HepG2 (cell line): ENCODE data around the gene CPOX. TPM values are rescaled to one million over a fixed set of nuclear protein-coding genes. Genes with fewer than 3 reads are reported as not detected.

ENCODE experiments used
- AFF4 ChIP-seq: sonication (generic); formaldehyde crosslinking; IDR thresholded peaks from 2 replicates; pipeline ENCODE4 v1.4.0; 2020; ENCODE audit warnings: missing genetic modification reagents
- GMEB2 ChIP-seq: IDR thresholded peaks from 2 replicates; pipeline ENCODE4 v1.6.1; 2016; ENCODE audit warnings: missing biosample characterization, missing genetic modification reagents, low read depth
- HMG20A ChIP-seq: IDR thresholded peaks from 2 replicates; pipeline ENCODE4 v1.6.1; 2016; ENCODE audit warnings: borderline replicate concordance
- HNF4G ChIP-seq, 2 experiments: sonication (generic) in 1 of 2; formaldehyde crosslinking in 1 of 2; IDR thresholded peaks; 2 replicates each; pipeline versions ENCODE4 v1.4.0 to v1.6.1; 2011 to 2020; ENCODE audit warnings: borderline replicate concordance in 2 of 2, low read depth in 2 of 2, mild to moderate bottlenecking in 2 of 2, low read length in 1 of 2, missing genetic modification reagents in 1 of 2, moderate library complexity in 1 of 2
- MIER3 ChIP-seq: IDR thresholded peaks from 2 replicates; pipeline ENCODE4 v1.6.1; 2016; ENCODE audit warnings: missing compliant biosample characterization, borderline replicate concordance
- NCOA5 ChIP-seq: sonication (generic); formaldehyde crosslinking; IDR thresholded peaks from 2 replicates; pipeline ENCODE4 v1.4.0; 2020; ENCODE audit warnings: missing genetic modification reagents
- POLR2A ChIP-seq, 2 experiments: IDR thresholded peaks; 2 replicates each; pipeline ENCODE4 v1.6.1; 2011; ENCODE audit warnings: low read depth in 2 of 2, low read length in 2 of 2, mild to moderate bottlenecking in 1 of 2, moderate library complexity in 1 of 2; ENCODE audit not compliant: insufficient read depth in 1 of 2
- RFXANK ChIP-seq: IDR thresholded peaks from 2 replicates; pipeline ENCODE4 v1.6.1; 2016
- SP140L ChIP-seq: sonication (generic); formaldehyde crosslinking; IDR thresholded peaks from 2 replicates; pipeline ENCODE4 v1.4.0; 2020; ENCODE audit warnings: missing genetic modification reagents, borderline replicate concordance
- STAG1 ChIP-seq: sonication (generic); formaldehyde crosslinking; IDR thresholded peaks from 2 replicates; pipeline ENCODE4 v1.4.0; 2020; ENCODE audit warnings: missing genetic modification reagents
- TARDBP ChIP-seq: sonication (generic); formaldehyde crosslinking; IDR thresholded peaks from 2 replicates; pipeline ENCODE4 v1.8.0; 2022; ENCODE audit warnings: mild to moderate bottlenecking, missing genetic modification reagents
- TFAP4 ChIP-seq: sonication (generic); IDR thresholded peaks from 2 replicates; pipeline ENCODE4 v1.6.1; 2016; ENCODE audit warnings: low read depth, borderline replicate concordance
- TRIM24 ChIP-seq: sonication (generic); formaldehyde crosslinking; IDR thresholded peaks from 2 replicates; pipeline ENCODE4 v1.8.0; 2022; ENCODE audit warnings: mild to moderate bottlenecking, missing genetic modification reagents
- ZBED4 ChIP-seq: sonication (generic); formaldehyde crosslinking; IDR thresholded peaks from 2 replicates; pipeline ENCODE4 v1.4.0; 2020; ENCODE audit warnings: missing genetic modification reagents, borderline replicate concordance
- ZMYM4 ChIP-seq: sonication (generic); formaldehyde crosslinking; IDR thresholded peaks from 2 replicates; pipeline ENCODE4 v1.8.1; 2023; ENCODE audit warnings: mild to moderate bottlenecking, missing genetic modification reagents
- ZNF124 ChIP-seq: sonication (generic); formaldehyde crosslinking; IDR thresholded peaks from 2 replicates; pipeline ENCODE4 v1.4.0; 2020; ENCODE audit warnings: missing genetic modification reagents
- ZNF225 ChIP-seq: sonication (generic); formaldehyde crosslinking; IDR thresholded peaks from 2 replicates; pipeline ENCODE4 v1.4.0; 2020; ENCODE audit warnings: mild to moderate bottlenecking, missing genetic modification reagents
- ZNF24 ChIP-seq: fragments of 450-650 bp; IDR thresholded peaks from 2 replicates; pipeline ENCODE4 v1.6.1; 2017; ENCODE audit warnings: antibody characterized with exemption, mild to moderate bottlenecking
- ZNF263 ChIP-seq: sonication (generic); formaldehyde crosslinking; IDR thresholded peaks from 2 replicates; pipeline ENCODE4 v1.4.0; 2020; ENCODE audit warnings: missing genetic modification reagents
- ZNF333 ChIP-seq: sonication (generic); formaldehyde crosslinking; IDR thresholded peaks from 2 replicates; pipeline ENCODE4 v1.4.0; 2020; ENCODE audit warnings: mild to moderate bottlenecking, missing genetic modification reagents, borderline replicate concordance
- ZNF343 ChIP-seq: sonication (generic); formaldehyde crosslinking; IDR thresholded peaks from 2 replicates; pipeline ENCODE4 v1.4.0; 2020; ENCODE audit warnings: mild to moderate bottlenecking, missing genetic modification reagents
- ZNF350 ChIP-seq: sonication (generic); formaldehyde crosslinking; IDR thresholded peaks from 2 replicates; pipeline ENCODE4 v1.4.0; 2020; ENCODE audit warnings: mild to moderate bottlenecking, low read depth, missing genetic modification reagents, borderline replicate concordance
- ZNF44 ChIP-seq: sonication (generic); formaldehyde crosslinking; IDR thresholded peaks from 2 replicates; pipeline ENCODE4 v1.5.1; 2020; ENCODE audit warnings: mild to moderate bottlenecking, missing genetic modification reagents
- polyA plus RNA-seq, 8 experiments: library from polyadenylated mRNA; depleted of rRNA in 3 of 8; stranded (reverse) in 7 of 8; unstranded in 1 of 8; fragments of >200 nt; fragmentation: Illumina TruSeq in 4 of 8; extraction: Trizol in 4 of 8; gene quantifications; 2 replicates each; pipeline versions ENCODE4 v1.2.1 to v1.2.3, GENCODE V29; 2011 to 2016; ENCODE audit warnings: low read depth in 4 of 8, missing spikeins in 1 of 8, mixed read lengths in 1 of 8; ENCODE audit not compliant: insufficient read depth in 1 of 8
- total RNA-seq, 5 experiments: library from RNA; depleted of rRNA; stranded (reverse); fragments of >200 nt; fragmentation: Illumina TruSeq; extraction: Trizol; gene quantifications; 2 replicates each; pipeline ENCODE4 v1.2.3, GENCODE V29; 2016; ENCODE audit warnings: low read depth in 1 of 5

CPOX gene
- total and polyA plus RNA-seq, 2 of the 13 experiments (the other 11 are each of a cell fraction or from before 2014, with no cell fraction given) = 34.2 to 37.2 TPM

- TF ChIP-seq ZMYM4 (CRISPR knock-in tag) (peak; percentile 68), HMG20A (CRISPR knock-in tag) (no peak), TFAP4 (peak; percentile 33; the same call in 1 of the 2 replicates), ZNF343 (CRISPR knock-in tag) (no peak), ZNF124 (CRISPR knock-in tag) (no peak), ZBED4 (CRISPR knock-in tag) (no peak), ZNF44 (no peak), MIER3 (CRISPR knock-in tag) (no peak), ZNF24 (no peak), ZNF263 (CRISPR knock-in tag) (no peak), SP140L (CRISPR knock-in tag) (no peak), ZNF350 (CRISPR knock-in tag) (no peak), POLR2A (IDR thresholded peaks at IDR 0.05; ENCODE audit: insufficient read depth in 1 of 2, low read depth in 2 of 2, low read length in 2 of 2) (no peak), GMEB2 (CRISPR knock-in tag) (no peak), RFXANK (no peak), NCOA5 (CRISPR knock-in tag) (no peak), ZNF333 (CRISPR knock-in tag) (no peak), TARDBP (CRISPR knock-in tag) (no peak), HNF4G (IDR thresholded peaks at IDR 0.05; ENCODE audit: borderline replicate concordance, low read depth, low read length) (no peak), HNF4G (CRISPR knock-in tag; IDR thresholded peaks at IDR 0.05; ENCODE audit: borderline replicate concordance, low read depth) (no peak), TRIM24 (CRISPR knock-in tag) (no peak), STAG1 (CRISPR knock-in tag) (peak; percentile 36), ZNF225 (CRISPR knock-in tag) (no peak), AFF4 (CRISPR knock-in tag) (no peak)
Measured at GRCh38 chr3:98612587-98612986, 19.2 kb upstream of the CPOX start (continued).
